HepG2 (cell line): Measurements from ENCODE around the gene DUOXA2. TPM values are rescaled to one million over a fixed set of nuclear protein-coding genes. Genes with fewer than 3 reads are reported as not detected.

Source experiments
- ATAC-seq: fragments of 200-7000 bp; cut with Tn5 transposase; 3 replicates; pipeline ENCODE4 v1.9.1; 2020; ENCODE audit warnings: mild to moderate bottlenecking, moderate library complexity
- BruUV-seq: library from RNA; stranded (reverse); fragments of 400-500 nt; replicated peaks from 2 replicates; lab custom pipeline; 2021; lab: Mats Ljungman, UMichigan
- CTCF ChIA-PET: fragments of 300-600 bp; formaldehyde crosslinking; extraction: SDS; loops from one replicate; lab custom pipeline; 2021; ENCODE audit warnings: low total read pairs, inconsistent platforms, low intra/inter-chr PET ratio; lab: Yijun Ruan, JAX
- POLR2A ChIA-PET: fragments of 350-600 bp; sonication (Branson Sonifier 250); formaldehyde crosslinking; loops from one replicate; lab custom pipeline; 2020; ENCODE audit warnings: antibody characterized with exemption, inconsistent platforms; lab: Yijun Ruan, JAX
- DNase-seq: peaks from one replicate; pipeline ENCODE4 v3.0.0-alpha.2; 2015; ENCODE audit warnings: low spot score
- FAIRE-seq: peaks from 3 replicates; lab custom pipeline; 2011; peaks lifted over from hg19 to GRCh38; lab: Jason Lieb, UNC
- H2AFZ ChIP-seq: one replicate; pipeline ENCODE4 v1.6.1; 2011; ENCODE audit warnings: low read length, inconsistent platforms
- H3K27ac ChIP-seq: fragments of 300-600 bp; 3 replicates; pipeline ENCODE4 v1.8.0; 2011; ENCODE audit warnings: mixed run types, mild to moderate bottlenecking, mixed read lengths, low read length, inconsistent platforms; ENCODE audit not compliant: insufficient read depth; ENCODE audit errors: extremely low read length
- H3K27me3 ChIP-seq, 2 experiments: fragments of 200-600 bp in 1 of 2; 2 replicates in 1 of 2; 3 replicates in 1 of 2; pipeline versions ENCODE4 v1.6.0 to v1.8.0; 2011; ENCODE audit warnings: low read length in 2 of 2, mild to moderate bottlenecking in 2 of 2, moderate library complexity in 2 of 2, inconsistent platforms in 1 of 2; ENCODE audit not compliant: insufficient read depth in 2 of 2, control insufficient read depth in 1 of 2
- H3K36me3 ChIP-seq, 2 experiments: fragments of 200-600 bp in 1 of 2; replicated peaks in 1 of 2; 2 replicates in 1 of 2; 3 replicates in 1 of 2; pipeline versions ENCODE4 v1.5.1 to v1.8.0; 2011; ENCODE audit warnings: low read length in 2 of 2, inconsistent platforms in 1 of 2; ENCODE audit not compliant: insufficient read depth in 2 of 2, control insufficient read depth in 1 of 2
- H3K4me1 ChIP-seq: 2 replicates; pipeline ENCODE4 v1.5.1; 2012; ENCODE audit warnings: low read length, inconsistent platforms; ENCODE audit not compliant: insufficient read depth
- H3K4me2 ChIP-seq: 2 replicates; pipeline ENCODE4 v1.6.0; 2011; ENCODE audit warnings: low read depth, low read length, inconsistent platforms
- H3K4me3 ChIP-seq, 3 experiments: fragments of 200-600 bp in 1 of 3; sonication (generic), shearing (Covaris generic) in 1 of 3; replicated peaks in 1 of 3; 2 replicates each; pipeline ENCODE4 v1.5.1; 2011 to 2016; ENCODE audit warnings: low read length in 3 of 3, inconsistent platforms in 2 of 3, low read depth in 2 of 3, mild to moderate bottlenecking in 2 of 3, control low read depth in 1 of 3, mixed read lengths in 1 of 3; ENCODE audit not compliant: insufficient read depth in 1 of 3
- H3K79me2 ChIP-seq: one replicate; pipeline ENCODE4 v1.6.1; 2011; ENCODE audit warnings: low read length, inconsistent platforms; ENCODE audit not compliant: insufficient read depth
- H3K9ac ChIP-seq: 2 replicates; pipeline ENCODE4 v1.6.0; 2011; ENCODE audit warnings: mild to moderate bottlenecking, low read depth, low read length, inconsistent platforms; ENCODE audit not compliant: insufficient read depth
- H3K9me3 ChIP-seq: 2 replicates; pipeline ENCODE4 v1.5.1; 2012; ENCODE audit warnings: mild to moderate bottlenecking, low read length
- H4K20me1 ChIP-seq: 2 replicates; pipeline ENCODE4 v1.6.0; 2011; ENCODE audit warnings: inconsistent platforms, mild to moderate bottlenecking, low read length, moderate library complexity; ENCODE audit not compliant: insufficient read depth
- DR1 ChIP-seq: sonication (generic); formaldehyde crosslinking; IDR thresholded peaks from 2 replicates; pipeline ENCODE4 v1.8.0; 2021; ENCODE audit warnings: mild to moderate bottlenecking, missing genetic modification reagents, inconsistent platforms
- NCOA5 ChIP-seq: sonication (generic); formaldehyde crosslinking; IDR thresholded peaks from 2 replicates; pipeline ENCODE4 v1.4.0; 2020; ENCODE audit warnings: missing genetic modification reagents
- ZNF121 ChIP-seq: sonication (generic); formaldehyde crosslinking; IDR thresholded peaks from 2 replicates; pipeline ENCODE4 v1.5.0; 2020; ENCODE audit warnings: mild to moderate bottlenecking, missing genetic modification reagents
- ZNF441 ChIP-seq: sonication (generic); formaldehyde crosslinking; IDR thresholded peaks from 2 replicates; pipeline ENCODE4 v1.7.0; 2021; ENCODE audit warnings: missing genetic modification reagents, borderline replicate concordance
- WGBS: methylation state at CpG from one replicate; pipeline ENCODE4 v1.1.6; 2017; ENCODE audit warnings: low lambda C conversion rate; 5-methylcytosine and 5-hydroxymethylcytosine counted together
- in situ Hi-C: cut with HindIII; loops from 2 replicates; pipeline ENCODE4 v1.10.0; 2017; ENCODE audit warnings: low pct_unique_long_range_greater_than_20kb; ENCODE audit not compliant: extremely low pct_ligation_motif_present
- intact Hi-C: fragments of 100-400 bp; cut with micrococcal nuclease; formaldehyde crosslinking; loops from one replicate; pipeline ENCODE4 v1.10.0; 2022; ENCODE audit not compliant: unreplicated experiment
- polyA plus RNA-seq, 8 experiments: library from polyadenylated mRNA; depleted of rRNA in 3 of 8; stranded (reverse) in 7 of 8; unstranded in 1 of 8; fragments of >200 nt; fragmentation: Illumina TruSeq in 4 of 8; extraction: Trizol in 4 of 8; gene quantifications; 2 replicates each; pipeline versions ENCODE4 v1.2.1 to v1.2.3, GENCODE V29; 2011 to 2016; ENCODE audit warnings: low read depth in 4 of 8, missing spikeins in 1 of 8, mixed read lengths in 1 of 8; ENCODE audit not compliant: insufficient read depth in 1 of 8
- total RNA-seq, 5 experiments: library from RNA; depleted of rRNA; stranded (reverse); fragments of >200 nt; fragmentation: Illumina TruSeq; extraction: Trizol; gene quantifications; 2 replicates each; pipeline ENCODE4 v1.2.3, GENCODE V29; 2016; ENCODE audit warnings: low read depth in 1 of 5

DUOXA2 gene
- total and polyA plus RNA-seq, 2 of the 13 experiments (the other 11 are each of a cell fraction or from before 2014, with no cell fraction given), result 0.32 TPM; not detected in 1

- intact Hi-C loops (no loop called here), in situ Hi-C loops (loop anchor here (10.0 kb wide), 2 partner anchors 65 to 165 kb away; no protein-coding TSS in a partner anchor)
- DNase-seq, result no peak
- no peak within 1 kb of the TSS for H3K27ac ChIP-seq
- H3K4me3 ChIP-seq, result no peak within 1 kb of the TSS
- no peak for FAIRE-seq
- H3K79me2 ChIP-seq, result no peaks in the 10 kb centered on the region
- H3K4me1 ChIP-seq, result peaks cover 25% of the 10 kb centered on the region
- no TSS peak for BruUV-seq
- H3K9me3 ChIP-seq, result no peaks in the 10 kb centered on the region
- no peak for TF ChIP-seq NCOA5 (CRISPR knock-in tag)
- no peak for TF ChIP-seq DR1 (CRISPR knock-in tag)
- H3K36me3 ChIP-seq, result no peaks in the 10 kb centered on the region
- no peak within 1 kb of the TSS for H3K4me2 ChIP-seq
- no peak for ATAC-seq
- 78% methylated on average over 37 of the region's 46 CpGs for WGBS
- ChIA-PET CTCF (no interaction called here), POLR2A (no interaction called here)
- peaks cover 2 to 18% of the 10 kb centered on the region in 2 experiments; a peak in 4 of 5 replicates for H3K27me3 ChIP-seq
- H4K20me1 ChIP-seq, result no peaks in the 10 kb centered on the region
- no peak within 1 kb of the TSS for H2AFZ ChIP-seq
- no peak within 1 kb of the TSS for H3K9ac ChIP-seq
Observed at GRCh38 chr15:45129651-45130129, 15.6 kb downstream of the DUOXA2 start, which contains the start of the genes DUOX1 and DUOXA1. Gene DUOX1 (plus strand): TSS chr15:45129994. CDS start chr15:45131967, 1,973 bp downstream. Gene DUOXA1 (minus strand): TSS chr15:45129879. CDS start chr15:45123014, 6,865 bp downstream.

- ATAC-seq, result no peak
Observed at GRCh38 chr15:45130291-45131000, 16.3 kb downstream of the DUOXA2 start.

More at GRCh38 chr15:45130291-45131000, 16.3 kb downstream of the DUOXA2 start:
- H3K9ac ChIP-seq, result no peak overlapping the region
- no peak overlapping the region for H3K27ac ChIP-seq
- H3K9me3 ChIP-seq, result no peaks in the 10 kb centered on the region
- BruUV-seq, result no TSS peak
- ChIA-PET CTCF (no interaction called here), POLR2A (no interaction called here)
- no peak overlapping the region for H2AFZ ChIP-seq
- FAIRE-seq, result no peak
- no peaks in the 10 kb centered on the region for H3K36me3 ChIP-seq
- DNase-seq, result no peak
- H4K20me1 ChIP-seq, result no peaks in the 10 kb centered on the region
- peaks cover 2 to 17% of the 10 kb centered on the region in 2 experiments; a peak in 4 of 5 replicates for H3K27me3 ChIP-seq
- intact Hi-C loops, result no loop called here
- in situ Hi-C loops, result no loop called here
- H3K4me3 ChIP-seq, result no peak overlapping the region
- H3K4me1 ChIP-seq, result peaks cover 25% of the 10 kb centered on the region
- no peaks in the 10 kb centered on the region for H3K79me2 ChIP-seq
- TF ChIP-seq ZNF121 (0 out of 2 replicates have a peak, but pooled peaks have one; percentile 17), ZNF441 (CRISPR knock-in tag) (no peak)
- 71% methylated on average over 4 of the region's 7 CpGs for WGBS
- H3K4me2 ChIP-seq, result no peak overlapping the region
